ENCODE measurements around the gene PAXIP1.
"Not testable (repeated sequence)": the region's sequence is repeated elsewhere in the genome, so short reads cannot be mapped to it uniquely, and the experiment has no call there.

The PAXIP1 gene

GRCh38 chr7:155003092-155003375, at the start of gene PAXIP1:
TSS of gene PAXIP1 (minus strand) at chr7:155003124. CDS start at chr7:155002929, 195 bp downstream.
- DNase-seq: peak in 27 of 51 donors; percentile 46 to 95 (median 77)

GRCh38 chr7:155051355-155051754, 48.4 kb upstream of the PAXIP1 start:
- no peak for DNase-seq

- DNase-seq: no peak
Measured at GRCh38 chr7:155048006-155048405, 45.1 kb upstream of the PAXIP1 start.

GRCh38 chr7:155043756-155044155, 40.8 kb upstream of the PAXIP1 start:
- no peak for DNase-seq

- DNase-seq: no peak
Measured at GRCh38 chr7:155038335-155038734, 35.4 kb upstream of the PAXIP1 start.

- not testable (repeated sequence) for DNase-seq
Measured at GRCh38 chr7:155034495-155034894, 31.6 kb upstream of the PAXIP1 start.

- no peak for DNase-seq
Measured at GRCh38 chr7:155032978-155033377, 30.1 kb upstream of the PAXIP1 start.

- DNase-seq: no peak
Measured at GRCh38 chr7:155027879-155028278, 25.0 kb upstream of the PAXIP1 start.

GRCh38 chr7:155021699-155022145, 18.8 kb upstream of the PAXIP1 start:
- DNase-seq: no peak

GRCh38 chr7:155020996-155021395, 18.1 kb upstream of the PAXIP1 start:
- no peak for DNase-seq

GRCh38 chr7:155017834-155018233, 14.9 kb upstream of the PAXIP1 start:
- DNase-seq: no peak

- DNase-seq: no peak
Measured at GRCh38 chr7:155011086-155011485, 8.2 kb upstream of the PAXIP1 start.

- DNase-seq: no peak
Measured at GRCh38 chr7:155009570-155010157, 6.7 kb upstream of the PAXIP1 start.

GRCh38 chr7:155007947-155008346, 5.0 kb upstream of the PAXIP1 start:
- DNase-seq: peak in 7 of 51 donors; percentile 4 to 24 (median 9)

GRCh38 chr7:155003376-155004214, 671 bp upstream of the PAXIP1 start:
- peak in 49 of 51 donors; percentile 31 to 91 (median 77) for DNase-seq

GRCh38 chr7:155002411-155003091, 373 bp downstream of the PAXIP1 start:
- peak in 28 of 51 donors; percentile 40 to 78 (median 56) for DNase-seq

GRCh38 chr7:155001756-155002410, 1.0 kb downstream of the PAXIP1 start:
- peak in 2 of 51 donors; percentile 24 to 30 for DNase-seq

- no peak for DNase-seq
Measured at GRCh38 chr7:155000795-155001194, 2.1 kb downstream of the PAXIP1 start.

- no peak for DNase-seq
Measured at GRCh38 chr7:154998481-154998880, 4.4 kb downstream of the PAXIP1 start.

GRCh38 chr7:154997840-154998370, 5.0 kb downstream of the PAXIP1 start:
- no peak for DNase-seq

- DNase-seq: no peak
Measured at GRCh38 chr7:154996756-154997155, 6.2 kb downstream of the PAXIP1 start.

GRCh38 chr7:154996101-154996500, 6.8 kb downstream of the PAXIP1 start:
- no peak for DNase-seq
